ENCODE measurements around the gene DGCR8.

DNA sequence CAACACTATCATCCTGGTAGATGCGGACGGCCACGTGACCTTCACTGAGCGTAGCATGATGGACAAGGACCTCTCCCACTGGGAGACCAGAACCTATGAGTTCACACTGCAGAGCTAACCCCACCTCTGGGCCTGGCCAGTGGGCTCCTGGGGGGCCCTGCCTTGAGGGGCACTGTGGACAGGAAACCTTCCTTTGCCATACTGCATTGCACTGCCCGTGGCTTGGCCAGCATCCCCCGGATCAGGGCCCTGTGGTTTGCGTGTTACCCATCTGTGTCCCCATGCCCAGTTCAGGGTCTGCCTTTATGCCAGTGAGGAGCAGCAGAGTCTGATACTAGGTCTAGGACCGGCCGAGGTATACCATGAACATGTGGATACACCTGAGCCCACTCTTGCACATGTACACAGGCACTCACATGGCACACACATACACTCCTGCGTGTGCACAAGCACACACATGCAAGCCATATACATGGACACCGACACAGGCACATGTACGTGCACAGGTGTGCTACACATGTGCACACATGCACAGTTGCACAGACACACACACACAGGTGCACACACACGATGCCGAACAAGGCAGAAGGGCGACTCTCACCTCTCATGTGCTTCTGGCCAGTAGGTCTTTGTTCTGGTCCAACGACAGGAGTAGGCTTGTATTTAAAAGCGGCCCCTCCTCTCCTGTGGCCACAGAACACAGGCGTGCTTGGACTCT is 15.3 kb upstream of the DGCR8 start:
- TF ChIP-seq CTCF (IDR thresholded peaks at IDR 0.05 in 8 of 11, conservative IDR thresholded peaks at IDR 0.05 in 3 of 11): no peak
- TF ChIP-seq POLR2A (IDR thresholded peaks at IDR 0.05): no peak
- peak in 1 of 3 donors; percentile 18 for TF ChIP-seq POLR2AphosphoS5 (IDR thresholded peaks at IDR 0.05)

Data from spleen (tissue), 7 donors.